GM12891 (cell line): ENCODE data around the gene CBLB.
"Not testable (repeated sequence)": the region's sequence is repeated elsewhere in the genome, so short reads cannot be mapped to it uniquely, and the experiment has no call there.

Source experiments
- DNase-seq: peaks from one replicate; pipeline ENCODE4 v3.0.0; 2011; ENCODE audit warnings: low spot score; ENCODE audit not compliant: insufficient read length
- FAIRE-seq: peaks from 2 replicates; lab custom pipeline; 2011; peaks lifted over from hg19 to GRCh38; lab: Jason Lieb, UNC
- PAX5 ChIP-seq: IDR thresholded peaks from 2 replicates; pipeline ENCODE4 v1.6.1; 2011; ENCODE audit warnings: low read length, moderate library complexity, mild to moderate bottlenecking; ENCODE audit not compliant: insufficient read depth, severe bottlenecking
- POLR2A ChIP-seq: IDR thresholded peaks from 2 replicates; pipeline ENCODE4 v1.6.1; 2011; ENCODE audit warnings: low read depth, low read length, control low read depth
- POLR2AphosphoS5 ChIP-seq: IDR thresholded peaks from 2 replicates; pipeline ENCODE4 v1.6.1; 2011; ENCODE audit warnings: low read depth, low read length, control low read depth
- POU2F2 ChIP-seq: IDR thresholded peaks from 2 replicates; pipeline ENCODE4 v1.6.1; 2011; ENCODE audit warnings: low read depth, mild to moderate bottlenecking, control low read depth, low read length, moderate library complexity
- SPI1 ChIP-seq: IDR thresholded peaks from 2 replicates; pipeline ENCODE4 v1.6.1; 2011; ENCODE audit warnings: low read depth, low read length, control low read depth
- TAF1 ChIP-seq: IDR thresholded peaks from 2 replicates; pipeline ENCODE4 v1.6.1; 2011; ENCODE audit warnings: low read depth, low read length, control low read depth

Gene CBLB

DNA sequence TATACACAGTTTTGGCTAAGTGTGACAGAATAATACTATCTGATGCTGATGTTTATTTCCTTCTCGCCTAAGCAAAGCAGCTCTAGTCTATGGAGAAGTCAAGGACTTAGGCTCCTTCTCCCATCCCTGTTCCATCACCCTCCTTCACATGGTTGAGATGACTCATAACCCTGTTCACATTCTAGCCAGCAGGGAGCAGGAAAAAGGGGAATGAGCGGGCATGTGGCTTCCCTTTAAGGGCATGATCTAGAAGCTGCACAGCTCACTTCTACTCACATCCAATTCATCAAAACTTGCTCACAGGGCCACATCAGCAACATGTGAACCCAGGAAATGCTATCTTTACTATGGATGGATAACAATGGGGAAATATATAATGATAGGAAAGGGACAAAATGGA lies 40.9 kb downstream of the CBLB start:
- peak; percentile 87 for FAIRE-seq
- TF ChIP-seq PAX5, result no peak
- peak; percentile 49 for TF ChIP-seq POLR2A
- no peak for TF ChIP-seq TAF1
- no peak for TF ChIP-seq POU2F2
- no peak for DNase-seq

- DNase-seq (no peak), FAIRE-seq (peak; percentile 61)
- TF ChIP-seq POU2F2 (no peak), SPI1 (no peak), POLR2A (no peak), TAF1 (no peak), PAX5 (no peak), POLR2AphosphoS5 (no peak)
Observed at GRCh38 chr3:105826778-105827634, 41.8 kb downstream of the CBLB start.

DNA sequence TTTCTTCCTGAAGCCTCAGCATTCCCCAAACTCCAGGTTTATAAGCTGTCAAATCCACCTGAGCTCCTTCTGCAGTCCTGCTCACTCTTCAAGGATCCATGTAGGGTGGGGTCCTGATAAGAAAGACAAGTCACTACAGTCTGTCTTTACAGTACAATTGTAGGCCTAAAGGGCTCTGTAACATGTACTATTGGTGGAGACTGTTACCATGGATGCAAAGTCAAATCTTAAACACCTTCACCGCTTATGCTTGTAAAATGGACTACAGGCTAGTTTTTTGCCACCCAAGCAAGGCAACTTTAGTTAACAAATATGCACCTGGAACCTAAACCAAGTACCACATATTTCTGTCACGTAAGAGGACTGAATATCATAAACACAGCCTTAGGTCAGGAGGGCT lies 44.7 kb downstream of the CBLB start:
- DNase-seq, result no peak
- no peak for TF ChIP-seq SPI1
- no peak for TF ChIP-seq POU2F2
- TF ChIP-seq POLR2AphosphoS5, result peak; percentile 59
- TF ChIP-seq POLR2A, result peak; percentile 41
- FAIRE-seq, result peak; percentile 78

DNA sequence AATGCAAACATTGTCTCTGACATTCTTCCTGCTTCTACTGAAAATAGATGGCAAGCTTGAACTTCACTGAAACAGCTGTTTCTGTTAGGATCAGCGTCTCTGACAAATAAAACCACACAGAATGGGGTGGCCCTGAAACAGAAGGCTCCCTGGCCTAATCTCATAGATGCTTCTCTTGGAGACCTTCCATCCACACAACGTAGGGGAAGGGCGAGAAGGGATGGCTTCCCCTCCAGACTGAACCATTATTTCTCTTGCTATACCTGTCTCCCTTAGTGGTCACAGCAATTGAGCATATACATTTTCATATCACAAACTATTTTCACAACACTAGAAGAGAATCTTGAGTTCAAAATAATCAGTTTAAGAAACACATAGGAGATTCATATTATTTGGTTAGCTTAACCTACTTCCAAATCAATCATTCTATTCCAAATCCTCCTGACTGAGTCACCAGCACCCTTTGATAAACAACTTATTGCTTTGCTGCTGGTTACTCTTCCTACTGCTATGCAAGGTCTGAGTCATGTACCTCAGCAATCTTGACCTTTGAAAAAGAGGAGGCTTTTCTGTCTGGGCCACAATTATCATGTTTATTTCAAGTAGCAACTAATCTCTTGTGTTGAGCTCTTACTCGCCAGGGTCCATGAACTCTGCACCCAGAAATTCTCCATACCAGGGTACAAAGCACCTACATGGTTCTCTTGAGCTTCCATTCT lies 45.5 kb downstream of the CBLB start:
- TF ChIP-seq TAF1, result no peak
- TF ChIP-seq PAX5, result no peak
- TF ChIP-seq POU2F2, result 0 out of 2 replicates have a peak, but pooled peaks have one; percentile 26
- peak; percentile 48 for TF ChIP-seq POLR2AphosphoS5
- TF ChIP-seq POLR2A, result no peak; the same call in none of the 2 replicates
- TF ChIP-seq SPI1, result no peak
- no peak for DNase-seq
- peak; percentile 59 for FAIRE-seq

- FAIRE-seq (peak; percentile 54), DNase-seq (no peak)
- TF ChIP-seq SPI1, result no peak
- TF ChIP-seq POU2F2, result no peak
Observed at GRCh38 chr3:105822171-105823123, 46.4 kb downstream of the CBLB start.

GRCh38 chr3:105821433-105821832 lies 47.4 kb downstream of the CBLB start:
- no peak for FAIRE-seq
- TF ChIP-seq TAF1 (no peak), POLR2AphosphoS5 (peak; percentile 37; the same call in 1 of the 2 replicates)
- DNase-seq, result no peak

GRCh38 chr3:105816833-105817232 lies 52.0 kb downstream of the CBLB start:
- no peak for TF ChIP-seq PAX5
- no peak for TF ChIP-seq SPI1
- no peak for TF ChIP-seq POU2F2
- no peak for TF ChIP-seq POLR2AphosphoS5
- TF ChIP-seq TAF1, result no peak
- TF ChIP-seq POLR2A, result no peak
- no peak for DNase-seq
- no peak for FAIRE-seq

GRCh38 chr3:105815331-105815730 lies 53.5 kb downstream of the CBLB start:
- DNase-seq, result not testable (repeated sequence)
- peak; percentile 72 for FAIRE-seq

DNA sequence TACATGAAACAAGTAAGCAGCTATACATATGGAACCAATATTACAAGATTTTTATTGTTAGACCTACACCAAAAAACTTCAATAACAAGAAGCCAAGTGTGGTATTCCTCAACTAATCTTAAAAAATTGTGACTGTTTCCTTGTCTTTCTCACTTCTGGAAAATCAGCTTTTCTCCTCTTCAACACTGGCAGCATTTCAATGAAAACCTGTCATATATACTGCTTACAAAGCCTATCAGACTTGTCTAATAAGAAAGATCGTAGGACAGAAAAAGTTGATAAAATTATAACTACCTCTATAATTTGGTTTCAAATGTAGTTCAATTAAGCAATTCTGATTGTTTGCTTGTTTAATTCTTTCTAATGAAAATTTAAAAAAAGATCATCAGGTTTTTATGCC lies 55.1 kb downstream of the CBLB start:
- TF ChIP-seq POLR2A (no peak), SPI1 (no peak), PAX5 (no peak), POU2F2 (no peak), TAF1 (no peak), POLR2AphosphoS5 (no peak)
- FAIRE-seq, result no peak
- no peak for DNase-seq
